GM19467 (cell line): ENCODE results near the gene UMODL1.

Experiments
- ATAC-seq: cut with Tn5 transposase; IDR thresholded peaks from one replicate; pipeline ENCODE4 v1.9.1; 2021; ENCODE audit warnings: mild to moderate bottlenecking, moderate library complexity; ENCODE audit not compliant: unreplicated experiment

Gene UMODL1, protein sequence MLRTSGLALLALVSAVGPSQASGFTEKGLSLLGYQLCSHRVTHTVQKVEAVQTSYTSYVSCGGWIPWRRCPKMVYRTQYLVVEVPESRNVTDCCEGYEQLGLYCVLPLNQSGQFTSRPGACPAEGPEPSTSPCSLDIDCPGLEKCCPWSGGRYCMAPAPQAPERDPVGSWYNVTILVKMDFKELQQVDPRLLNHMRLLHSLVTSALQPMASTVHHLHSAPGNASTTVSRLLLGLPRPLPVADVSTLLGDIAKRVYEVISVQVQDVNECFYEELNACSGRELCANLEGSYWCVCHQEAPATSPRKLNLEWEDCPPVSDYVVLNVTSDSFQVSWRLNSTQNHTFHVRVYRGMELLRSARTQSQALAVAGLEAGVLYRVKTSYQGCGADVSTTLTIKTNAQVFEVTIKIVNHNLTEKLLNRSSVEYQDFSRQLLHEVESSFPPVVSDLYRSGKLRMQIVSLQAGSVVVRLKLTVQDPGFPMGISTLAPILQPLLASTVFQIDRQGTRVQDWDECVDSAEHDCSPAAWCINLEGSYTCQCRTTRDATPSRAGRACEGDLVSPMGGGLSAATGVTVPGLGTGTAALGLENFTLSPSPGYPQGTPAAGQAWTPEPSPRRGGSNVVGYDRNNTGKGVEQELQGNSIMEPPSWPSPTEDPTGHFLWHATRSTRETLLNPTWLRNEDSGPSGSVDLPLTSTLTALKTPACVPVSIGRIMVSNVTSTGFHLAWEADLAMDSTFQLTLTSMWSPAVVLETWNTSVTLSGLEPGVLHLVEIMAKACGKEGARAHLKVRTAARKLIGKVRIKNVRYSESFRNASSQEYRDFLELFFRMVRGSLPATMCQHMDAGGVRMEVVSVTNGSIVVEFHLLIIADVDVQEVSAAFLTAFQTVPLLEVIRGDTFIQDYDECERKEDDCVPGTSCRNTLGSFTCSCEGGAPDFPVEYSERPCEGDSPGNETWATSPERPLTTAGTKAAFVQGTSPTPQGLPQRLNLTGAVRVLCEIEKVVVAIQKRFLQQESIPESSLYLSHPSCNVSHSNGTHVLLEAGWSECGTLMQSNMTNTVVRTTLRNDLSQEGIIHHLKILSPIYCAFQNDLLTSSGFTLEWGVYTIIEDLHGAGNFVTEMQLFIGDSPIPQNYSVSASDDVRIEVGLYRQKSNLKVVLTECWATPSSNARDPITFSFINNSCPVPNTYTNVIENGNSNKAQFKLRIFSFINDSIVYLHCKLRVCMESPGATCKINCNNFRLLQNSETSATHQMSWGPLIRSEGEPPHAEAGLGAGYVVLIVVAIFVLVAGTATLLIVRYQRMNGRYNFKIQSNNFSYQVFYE

GRCh38 chr21:42071146-42071737 is at the start of gene UMODL1:
Gene UMODL1 (plus strand): TSS chr21:42071317. CDS start chr21:42071317, 0 bp downstream.
- ATAC-seq: no peak

DNA sequence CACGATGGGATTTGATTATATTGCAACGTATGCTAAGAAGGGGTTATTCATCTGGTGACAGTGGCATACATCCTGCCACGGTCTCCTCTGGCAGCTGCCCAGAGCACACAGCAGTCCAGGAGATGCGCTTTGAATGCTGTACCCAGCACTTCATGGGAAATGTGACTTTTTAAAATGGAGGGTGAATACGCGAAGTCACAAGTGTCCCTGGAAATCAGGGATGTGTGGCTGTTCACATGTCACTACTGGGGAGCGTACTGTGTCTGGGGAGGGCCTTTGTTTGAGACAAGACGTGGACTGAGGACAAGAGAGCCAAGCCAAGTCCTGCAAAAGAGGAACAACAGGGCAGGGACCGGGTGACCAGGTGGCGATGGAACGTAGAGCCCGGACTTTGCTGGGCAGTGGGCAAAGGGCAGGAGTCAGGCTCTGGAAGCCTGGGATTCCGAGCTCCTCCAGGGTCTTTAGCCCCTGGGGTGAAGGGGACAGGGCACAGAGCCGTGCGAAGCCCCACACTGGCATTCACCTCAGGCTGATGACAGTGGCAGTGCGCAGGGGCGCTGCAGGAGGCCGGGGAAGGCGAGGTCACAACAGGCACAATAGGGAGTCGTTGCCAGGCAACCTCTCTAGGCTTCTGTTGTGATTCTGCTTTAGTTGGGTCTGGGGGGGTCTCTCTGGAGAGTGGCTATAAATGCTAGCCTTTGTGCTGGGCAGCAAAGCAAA is 49.6 kb upstream of the UMODL1 start:
- ATAC-seq: no peak

- no peak for ATAC-seq
These were observed 49.1 kb upstream of the UMODL1 start for GRCh38 chr21:42022091-42022430.

GRCh38 chr21:42022906-42023305 is 48.2 kb upstream of the UMODL1 start:
- ATAC-seq: no peak

- ATAC-seq: no peak
These were observed 45.6 kb upstream of the UMODL1 start for GRCh38 chr21:42025376-42026081.

- no peak for ATAC-seq
These were observed 45.1 kb upstream of the UMODL1 start for GRCh38 chr21:42026082-42026435.

GRCh38 chr21:42027085-42027821 is 43.9 kb upstream of the UMODL1 start:
- no peak for ATAC-seq

DNA sequence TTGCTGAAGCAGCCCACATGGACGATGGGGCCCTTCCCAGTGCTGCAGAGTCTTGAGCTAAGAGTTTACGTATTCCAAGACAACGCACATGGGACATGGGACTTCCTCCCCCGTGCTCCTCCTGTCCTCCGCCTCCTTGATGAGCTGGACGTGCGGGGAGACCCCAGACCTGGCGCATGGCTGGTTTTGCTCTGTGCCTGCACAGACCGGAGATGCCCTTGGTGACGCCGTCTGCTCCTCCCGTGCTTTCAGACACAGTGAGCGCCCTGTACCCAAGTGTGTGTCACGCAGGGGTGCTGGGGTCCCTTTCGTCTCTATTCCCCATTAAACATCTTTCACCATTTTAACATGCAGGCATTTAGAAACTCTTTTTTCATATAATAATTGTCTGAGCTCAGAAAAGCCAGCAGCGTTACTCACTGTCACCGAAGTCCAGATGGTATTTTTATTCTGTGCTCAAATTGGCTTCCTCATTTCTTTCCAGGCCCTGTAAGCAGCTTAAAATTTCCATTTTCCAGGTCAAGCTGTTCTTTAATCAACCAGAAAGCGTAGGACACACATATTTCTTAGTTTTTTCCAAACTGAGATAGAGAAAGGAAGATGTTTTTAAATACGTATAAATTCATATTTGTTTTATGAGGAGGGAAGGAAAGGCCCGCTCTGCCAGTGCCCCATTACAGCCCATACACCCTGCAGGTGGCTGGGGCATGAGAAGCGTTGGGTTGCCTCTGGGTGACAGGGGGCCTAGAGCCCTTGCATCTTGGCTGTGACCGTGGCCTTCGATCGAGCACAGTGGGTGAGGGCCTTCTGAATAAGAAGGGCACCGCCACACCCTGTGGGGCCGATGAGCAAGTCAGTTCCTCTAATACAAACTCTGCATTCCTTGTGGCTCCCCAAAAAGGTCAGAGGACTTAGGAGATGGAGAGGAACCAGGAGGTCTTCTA is 43.0 kb upstream of the UMODL1 start:
- ATAC-seq: no peak

DNA sequence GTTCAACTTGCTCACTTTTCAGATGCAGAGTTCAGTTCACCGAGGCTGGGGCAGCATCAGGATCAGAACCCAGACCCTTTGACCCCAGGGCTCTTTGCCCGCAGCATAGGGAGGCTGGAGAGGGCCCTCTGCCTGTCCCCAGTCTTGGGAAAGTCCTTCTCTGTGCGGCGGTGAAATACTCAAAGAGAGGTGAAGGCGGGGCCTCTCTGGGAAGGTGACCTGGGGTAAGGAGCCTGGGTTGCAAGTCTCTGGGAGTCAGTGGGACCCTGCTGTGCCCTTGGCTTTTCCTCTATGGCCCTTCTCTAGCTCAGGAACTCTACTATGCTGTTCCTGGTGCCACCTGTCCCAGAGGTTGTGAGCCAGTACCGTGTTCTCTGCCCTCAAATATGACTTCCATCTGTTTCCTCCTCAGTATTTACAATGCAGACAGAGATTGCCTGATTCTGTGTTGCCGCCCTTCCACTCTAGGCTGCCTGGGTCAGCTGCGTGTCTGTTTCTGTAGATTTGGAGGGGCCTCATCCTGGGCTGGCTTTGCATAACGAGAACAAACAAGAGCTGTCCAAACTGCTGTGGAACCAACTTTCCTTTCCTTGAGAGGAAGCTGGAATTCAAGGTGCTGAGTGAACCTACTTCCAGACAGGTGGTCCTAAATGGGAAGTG is 42.2 kb upstream of the UMODL1 start:
- no peak for ATAC-seq

- ATAC-seq: no peak
These were observed 40.8 kb upstream of the UMODL1 start for GRCh38 chr21:42030311-42030710.

- no peak for ATAC-seq
These were observed 39.9 kb upstream of the UMODL1 start for GRCh38 chr21:42031241-42031640.

DNA sequence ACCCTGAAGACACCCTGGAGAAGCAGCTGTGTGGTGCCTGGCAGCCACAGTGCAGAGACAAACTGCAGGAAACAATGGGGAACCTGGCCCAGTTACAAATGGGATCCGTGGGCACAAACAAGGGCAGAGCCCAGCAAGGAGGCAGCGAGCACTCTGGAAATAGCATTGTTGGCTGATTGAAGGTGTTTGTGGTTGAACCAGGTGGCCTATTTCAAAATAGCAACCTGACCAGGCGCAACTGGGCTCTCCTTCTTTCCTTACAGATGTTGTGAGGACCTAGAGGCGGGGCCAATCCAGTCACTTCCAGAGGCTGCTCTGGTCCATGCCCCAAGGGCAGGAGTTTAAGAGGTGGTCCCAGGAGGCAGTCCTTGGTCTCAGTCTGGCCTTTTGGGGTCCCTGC is 39.3 kb upstream of the UMODL1 start:
- ATAC-seq: no peak

- no peak for ATAC-seq
These were observed 38.9 kb upstream of the UMODL1 start for GRCh38 chr21:42032266-42032665.

- no peak for ATAC-seq
These were observed 38.1 kb upstream of the UMODL1 start for GRCh38 chr21:42032968-42033367.

DNA sequence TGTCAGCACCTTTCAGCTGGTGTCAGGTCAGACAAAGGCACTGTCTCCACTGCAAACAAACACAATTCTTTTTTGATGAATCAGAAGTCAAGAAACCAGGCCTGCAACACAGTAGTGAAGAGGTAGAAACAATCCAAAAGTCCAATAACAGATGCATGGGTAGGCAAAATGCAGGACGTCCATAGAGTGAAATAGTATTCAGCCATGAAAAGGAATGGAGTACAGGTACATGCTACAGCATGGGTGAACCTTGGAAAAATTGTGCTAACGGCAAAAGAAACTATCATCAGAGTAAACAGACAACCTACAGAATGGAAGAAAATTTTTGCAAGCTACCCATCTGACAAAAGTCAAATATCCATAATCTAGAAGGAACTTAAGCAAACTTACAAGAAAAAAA is 34.8 kb upstream of the UMODL1 start:
- no peak for ATAC-seq

DNA sequence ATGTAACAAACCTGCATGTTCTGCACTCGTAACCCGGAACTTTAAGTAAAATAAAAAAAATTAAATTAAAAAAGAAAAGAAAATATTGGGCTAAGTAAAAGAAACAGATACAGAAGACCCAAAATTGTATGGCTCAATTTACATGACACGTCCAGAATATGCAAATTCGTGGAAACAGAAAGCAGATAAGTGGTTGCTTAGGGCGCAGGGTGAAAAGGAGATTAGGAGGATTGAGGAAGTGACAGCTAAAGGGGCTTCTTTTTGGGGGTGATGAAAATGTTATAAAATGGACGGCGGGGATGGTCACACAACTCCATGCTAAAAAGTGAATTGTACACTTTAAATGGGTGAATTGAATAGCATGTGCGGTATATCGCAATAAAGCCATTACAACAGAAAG is 33.6 kb upstream of the UMODL1 start:
- no peak for ATAC-seq

GRCh38 chr21:42037943-42038342 is 33.2 kb upstream of the UMODL1 start:
- ATAC-seq: no peak
